Smooth muscle cell (in vitro differentiated cells): Measurements from ENCODE around the gene ATXN3. TPM values are rescaled to one million over a fixed set of nuclear protein-coding genes. Genes with fewer than 3 reads are reported as not detected.

Experiments
- DNase-seq: peaks from one replicate; lab custom pipeline; 2025; ENCODE audit not compliant: unreplicated experiment; lab: John Stamatoyannopoulos, UW
- H2AFZ ChIP-seq: fragments of 200-600 bp; sonication (generic); 2 replicates; pipeline ENCODE4 v1.6.0; 2016; ENCODE audit warnings: antibody characterized with exemption, low read depth, mild to moderate bottlenecking
- H3F3A ChIP-seq: fragments of 200-600 bp; sonication (generic); 2 replicates; pipeline ENCODE4 v1.6.0; 2017; ENCODE audit warnings: antibody characterized with exemption, low read depth
- H3K27ac ChIP-seq: fragments of 200-600 bp; sonication (generic); 2 replicates; pipeline ENCODE4 v1.5.1; 2016; ENCODE audit warnings: low read depth, mild to moderate bottlenecking
- H3K27me3 ChIP-seq: fragments of 200-600 bp; sonication (generic); 2 replicates; pipeline ENCODE4 v1.6.1; 2016; ENCODE audit warnings: low read depth, mild to moderate bottlenecking
- H3K36me3 ChIP-seq: fragments of 200-600 bp; sonication (generic); 2 replicates; pipeline ENCODE4 v1.5.1; 2016; ENCODE audit warnings: low read depth
- H3K4me1 ChIP-seq: fragments of 200-600 bp; sonication (generic); 2 replicates; pipeline ENCODE4 v1.5.1; 2016; ENCODE audit warnings: low read depth
- H3K4me2 ChIP-seq: fragments of 200-600 bp; sonication (generic); 2 replicates; pipeline ENCODE4 v1.6.0; 2016; ENCODE audit warnings: mild to moderate bottlenecking
- H3K4me3 ChIP-seq: fragments of 200-600 bp; sonication (generic); 2 replicates; pipeline ENCODE4 v1.5.1; 2016; ENCODE audit warnings: mild to moderate bottlenecking
- H3K79me2 ChIP-seq: fragments of 200-600 bp; sonication (generic); 2 replicates; pipeline ENCODE4 v1.6.0; 2016; ENCODE audit warnings: low read depth, mild to moderate bottlenecking
- H3K9ac ChIP-seq: fragments of 200-600 bp; sonication (generic); 2 replicates; pipeline ENCODE4 v1.6.0; 2016; ENCODE audit warnings: low read depth
- H3K9me3 ChIP-seq: fragments of 200-600 bp; sonication (generic); replicated peaks from 2 replicates; pipeline ENCODE4 v1.5.1; 2016; ENCODE audit warnings: low read depth
- H4K20me1 ChIP-seq: fragments of 200-600 bp; sonication (generic); 2 replicates; pipeline ENCODE4 v1.6.0; 2016; ENCODE audit warnings: low read depth
- WGBS: methylation state at CpG from one replicate; pipeline ENCODE4 v1.1.7; 2016; ENCODE audit warnings: low lambda C conversion rate; 5-methylcytosine and 5-hydroxymethylcytosine counted together
- polyA plus RNA-seq: library from polyadenylated mRNA; unstranded; fragments of >200 nt; fragmentation: Nextera tagmentation; extraction: Ambion mirVana; gene quantifications from 2 replicates; pipeline ENCODE4 v1.2.1, GENCODE V29; 2016
- total RNA-seq: library from RNA; depleted of rRNA; stranded (reverse); fragments of >200 nt; gene quantifications from 2 replicates; pipeline ENCODE4 v1.2.3, GENCODE V29; 2014
- TF ChIP-seq, protein P1 (sequence below): fragments of 200-600 bp; sonication (generic); IDR thresholded peaks from 2 replicates; pipeline ENCODE4 v1.5.1; 2017; ENCODE audit warnings: borderline replicate concordance, mild to moderate bottlenecking, antibody characterized with exemption; ENCODE audit not compliant: insufficient read depth, poor library complexity, severe bottlenecking

Gene ATXN3
- total and polyA plus RNA-seq, 2 experiments from 2014 or later, result 10.0 to 21.7 TPM

DNA sequence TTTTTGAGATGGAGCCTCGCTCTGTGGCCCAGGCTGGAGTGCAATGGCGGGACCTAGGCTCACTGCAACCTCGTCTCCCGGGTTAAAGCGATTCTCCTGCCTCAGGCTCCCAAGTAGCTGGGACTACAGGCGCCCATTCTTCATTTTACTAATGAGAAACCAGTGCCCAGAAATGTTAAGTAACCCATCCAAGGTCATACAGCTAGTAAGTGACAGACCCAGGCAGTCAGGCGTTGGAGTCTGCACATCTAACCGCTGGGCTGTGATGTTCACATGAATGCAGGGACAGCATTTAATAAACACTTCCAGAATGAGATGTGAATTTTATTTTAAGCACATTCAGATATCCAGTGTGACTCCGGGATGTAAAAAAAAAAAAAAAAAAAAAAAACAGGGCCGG lies 65.2 kb downstream of the ATXN3 start:
- no peak for DNase-seq
- H3K36me3 ChIP-seq, result no peaks in the 10 kb centered on the region
- H2AFZ ChIP-seq, result no peak overlapping the region

DNA sequence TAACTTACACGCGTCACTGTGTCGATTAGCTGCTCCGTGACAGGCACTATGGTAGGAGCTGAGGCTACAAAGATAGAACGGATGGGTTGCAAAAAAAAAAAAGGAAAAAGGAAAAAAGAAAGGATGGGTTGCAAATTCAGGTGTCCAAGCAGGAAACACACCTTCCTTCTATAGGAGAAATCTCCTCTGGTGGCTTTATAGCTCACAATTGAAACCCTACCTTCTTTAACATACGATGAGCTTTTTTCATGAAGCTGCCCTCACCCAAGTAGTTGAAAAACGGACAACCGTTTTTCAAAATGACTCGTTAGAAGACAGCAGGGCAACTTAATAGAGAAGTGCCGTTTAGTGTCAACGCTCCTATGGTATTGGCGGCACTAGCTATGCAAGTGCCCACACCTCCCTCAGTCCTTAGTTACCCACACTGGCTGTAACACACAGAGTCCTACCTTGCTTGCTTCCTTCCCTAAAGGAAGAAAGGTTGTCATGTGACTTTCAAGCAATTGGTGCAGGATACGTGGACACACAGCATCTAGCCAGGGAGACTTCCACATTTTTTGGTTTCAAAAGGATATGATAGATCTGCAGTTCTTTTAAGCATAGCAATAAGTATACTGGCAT lies 65.8 kb downstream of the ATXN3 start:
- TF ChIP-seq, protein P1, sequence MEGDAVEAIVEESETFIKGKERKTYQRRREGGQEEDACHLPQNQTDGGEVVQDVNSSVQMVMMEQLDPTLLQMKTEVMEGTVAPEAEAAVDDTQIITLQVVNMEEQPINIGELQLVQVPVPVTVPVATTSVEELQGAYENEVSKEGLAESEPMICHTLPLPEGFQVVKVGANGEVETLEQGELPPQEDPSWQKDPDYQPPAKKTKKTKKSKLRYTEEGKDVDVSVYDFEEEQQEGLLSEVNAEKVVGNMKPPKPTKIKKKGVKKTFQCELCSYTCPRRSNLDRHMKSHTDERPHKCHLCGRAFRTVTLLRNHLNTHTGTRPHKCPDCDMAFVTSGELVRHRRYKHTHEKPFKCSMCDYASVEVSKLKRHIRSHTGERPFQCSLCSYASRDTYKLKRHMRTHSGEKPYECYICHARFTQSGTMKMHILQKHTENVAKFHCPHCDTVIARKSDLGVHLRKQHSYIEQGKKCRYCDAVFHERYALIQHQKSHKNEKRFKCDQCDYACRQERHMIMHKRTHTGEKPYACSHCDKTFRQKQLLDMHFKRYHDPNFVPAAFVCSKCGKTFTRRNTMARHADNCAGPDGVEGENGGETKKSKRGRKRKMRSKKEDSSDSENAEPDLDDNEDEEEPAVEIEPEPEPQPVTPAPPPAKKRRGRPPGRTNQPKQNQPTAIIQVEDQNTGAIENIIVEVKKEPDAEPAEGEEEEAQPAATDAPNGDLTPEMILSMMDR, result no peak
- H3K4me1 ChIP-seq, result peaks cover 9% of the 10 kb centered on the region
- H4K20me1 ChIP-seq, result peaks cover 34% of the 10 kb centered on the region
- no peaks in the 10 kb centered on the region for H3K9me3 ChIP-seq
- H3F3A ChIP-seq, result no peaks in the 10 kb centered on the region
- DNase-seq, result no peak
- H3K4me2 ChIP-seq, result peak overlapping the region; percentile 100
- H3K79me2 ChIP-seq, result peaks cover 41% of the 10 kb centered on the region
- peak overlapping the region; percentile 83 for H2AFZ ChIP-seq
- H3K9ac ChIP-seq, result peak overlapping the region; percentile 98
- H3K4me3 ChIP-seq, result peak overlapping the region; percentile 69
- peak overlapping the region; percentile 98 for H3K27ac ChIP-seq
- 8% methylated on average over 13 of the region's 13 CpGs for WGBS
- H3K36me3 ChIP-seq, result no peaks in the 10 kb centered on the region
- no peaks in the 10 kb centered on the region for H3K27me3 ChIP-seq

More for the DNA sequence above, 65.2 kb downstream of the ATXN3 start:
- H3K9me3 ChIP-seq, result no peaks in the 10 kb centered on the region
- TF ChIP-seq, protein P1, result no peak
- 94% methylated on average over 10 of the region's 10 CpGs for WGBS
- peak overlapping the region; percentile 100 for H3K4me2 ChIP-seq
- no peaks in the 10 kb centered on the region for H3F3A ChIP-seq
- peak overlapping the region; percentile 69 for H3K4me3 ChIP-seq
- peaks cover 27% of the 10 kb centered on the region for H4K20me1 ChIP-seq
- H3K27me3 ChIP-seq, result no peaks in the 10 kb centered on the region
- H3K4me1 ChIP-seq, result peaks cover 9% of the 10 kb centered on the region
- no peak overlapping the region for H3K9ac ChIP-seq
- H3K79me2 ChIP-seq, result peaks cover 34% of the 10 kb centered on the region
- H3K27ac ChIP-seq, result no peak overlapping the region

DNA sequence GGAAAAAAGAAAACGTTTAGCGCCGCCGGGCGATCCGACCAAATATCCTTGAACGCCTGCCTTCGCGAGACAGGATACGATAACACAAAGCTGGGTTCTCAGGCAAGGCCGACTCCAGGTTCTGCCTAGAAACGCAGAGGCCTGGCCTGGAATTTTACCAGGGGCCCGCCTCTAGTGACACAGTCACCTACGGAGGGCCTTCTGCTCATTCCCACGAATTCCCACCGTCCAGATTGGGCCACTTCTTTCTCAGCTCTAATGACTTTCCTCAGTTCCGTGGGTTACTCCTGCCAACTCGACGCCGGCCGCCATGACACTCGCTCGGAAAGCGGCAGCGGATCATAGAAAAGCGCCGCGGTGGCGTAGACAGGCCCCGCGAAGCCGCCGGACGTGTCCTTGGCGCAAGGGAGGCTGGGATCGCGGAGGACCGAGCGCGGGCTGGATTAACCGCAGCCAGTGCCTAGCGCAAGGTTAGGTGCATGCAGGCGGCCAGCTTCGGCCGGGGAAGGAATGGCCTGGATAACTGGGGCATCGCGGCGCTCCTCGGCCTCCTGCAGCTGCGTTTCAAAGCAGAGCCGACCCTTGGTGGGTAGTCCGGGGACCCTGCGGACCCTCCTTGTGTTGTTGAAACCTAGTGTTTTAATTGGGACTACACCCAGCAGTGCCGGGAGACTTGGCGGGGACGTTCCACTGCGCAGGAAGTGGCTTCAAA lies 66.5 kb downstream of the ATXN3 start, which contains the start of gene TRIP11:
TSS of gene TRIP11 (minus strand) at position 341 of the 712 bp plus-strand sequence. CDS start 374 bp downstream, outside the sequence.
- H3K27me3 ChIP-seq, result no peaks in the 10 kb centered on the region
- H3K79me2 ChIP-seq, result peaks cover 48% of the 10 kb centered on the region
- peaks cover 9% of the 10 kb centered on the region for H3K4me1 ChIP-seq
- peak within 1 kb of the TSS; percentile 83 for H2AFZ ChIP-seq
- H3K9ac ChIP-seq, result peak within 1 kb of the TSS; percentile 98
- under 1% methylated on average over 57 of the region's 57 CpGs for WGBS
- H4K20me1 ChIP-seq, result peaks cover 40% of the 10 kb centered on the region
- DNase-seq, result peak; percentile 79
- H3K4me2 ChIP-seq, result peak within 1 kb of the TSS; percentile 100
- H3K9me3 ChIP-seq, result no peaks in the 10 kb centered on the region
- no peaks in the 10 kb centered on the region for H3F3A ChIP-seq
- H3K4me3 ChIP-seq, result peak within 1 kb of the TSS; percentile 69
- H3K27ac ChIP-seq, result peak within 1 kb of the TSS; percentile 98
- TF ChIP-seq, protein P1, result no peak
- H3K36me3 ChIP-seq, result no peaks in the 10 kb centered on the region
